Transverse colon (tissue), 4 donors: ENCODE results near the gene TOR3A.

Experiments used
- CTCF ChIP-seq, 5 experiments: fragments of 200-600 bp in 3 of 5; fragments of 450-650 bp in 2 of 5; sonication (generic) in 3 of 5; IDR thresholded peaks; 1 replicate in 2 of 5; 2 replicates in 3 of 5; pipeline ENCODE4 v1.5.1; 2016 to 2017; ENCODE audit warnings: antibody characterized with exemption in 5 of 5, inconsistent platforms in 3 of 5, mild to moderate bottlenecking in 2 of 5, moderate library complexity in 1 of 5
- POLR2AphosphoS5 ChIP-seq, 3 donors: sonication (generic); formaldehyde crosslinking; IDR thresholded peaks; one replicate each; pipeline ENCODE4 v1.6.1; 2016; ENCODE audit warnings: antibody characterized with exemption in 3 of 3

DNA sequence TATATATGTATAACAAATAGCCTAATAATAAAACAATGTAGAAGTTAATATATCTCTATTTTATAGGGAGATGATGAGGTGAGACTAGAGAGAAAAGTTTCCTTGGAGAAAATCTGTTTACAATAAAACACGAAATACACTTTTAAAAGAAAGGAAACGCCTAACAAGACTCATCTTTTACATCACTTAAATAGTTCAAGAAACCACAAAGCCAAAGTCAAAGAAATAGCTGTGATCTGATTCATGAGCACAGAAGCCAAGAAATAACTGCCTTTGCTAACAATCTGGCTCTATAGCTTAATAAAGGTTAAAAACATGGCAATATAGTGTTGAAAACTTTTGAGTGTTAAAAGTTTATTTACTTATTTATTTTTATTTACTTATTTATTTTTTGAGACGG, 61.5 kb downstream of the TOR3A start:
- TF ChIP-seq CTCF (IDR thresholded peaks at IDR 0.05) (no peak), POLR2AphosphoS5 (IDR thresholded peaks at IDR 0.05) (no peak)
